Kidney epithelial cell (primary cell): Measurements from ENCODE around the gene SELENOM. TPM values are rescaled to one million over a fixed set of nuclear protein-coding genes. Genes with fewer than 3 reads are reported as not detected.

Experiments
- DNase-seq: peaks from one replicate; pipeline ENCODE4 v3.0.0-alpha.2; 2010; ENCODE audit warnings: low read depth
- H3K27me3 ChIP-seq: 2 replicates; pipeline ENCODE4 v1.6.0; 2011; ENCODE audit warnings: low read length; ENCODE audit not compliant: control insufficient read depth, insufficient read depth
- H3K36me3 ChIP-seq: 2 replicates; pipeline ENCODE4 v1.5.1; 2011; ENCODE audit warnings: low read length; ENCODE audit not compliant: control insufficient read depth, insufficient read depth
- H3K4me3 ChIP-seq: 2 replicates; pipeline ENCODE4 v1.5.1; 2011; ENCODE audit warnings: low read depth, mild to moderate bottlenecking, control low read depth, low read length
- total RNA-seq: library from RNA; depleted of rRNA; stranded (reverse); fragments of >200 nt; gene quantifications from 2 replicates; pipeline ENCODE4 v1.2.3, GENCODE V29; 2015
- TF ChIP-seq, protein P1 (sequence below): IDR thresholded peaks from 2 replicates; pipeline ENCODE4 v1.5.1; 2011; ENCODE audit warnings: mild to moderate bottlenecking, moderate library complexity, low read length, control low read depth, inconsistent platforms; ENCODE audit not compliant: insufficient read depth, poor library complexity, severe bottlenecking

The SELENOM gene
- total RNA-seq, 1 donor from 2014 or later: 55.2 TPM

DNA sequence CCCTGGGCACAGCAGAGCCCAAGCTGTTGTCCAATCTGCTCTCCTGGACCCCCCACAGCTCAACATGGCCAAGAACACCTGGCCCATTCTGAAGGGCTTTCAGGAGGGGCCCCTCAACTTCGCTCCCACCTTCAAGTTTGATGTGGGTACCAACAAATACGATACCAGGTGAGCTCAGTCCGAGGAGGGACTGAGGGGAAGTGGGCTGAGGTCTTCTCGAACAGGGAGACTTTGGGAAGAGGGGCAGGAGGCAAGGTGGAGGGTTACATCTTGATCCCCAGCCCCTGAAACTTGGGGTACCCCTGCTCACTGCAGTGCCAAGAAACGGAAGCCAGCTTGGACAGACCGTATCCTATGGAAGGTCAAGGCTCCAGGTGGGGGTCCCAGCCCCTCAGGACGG lies 20.8 kb upstream of the SELENOM start:
- Histone ChIP-seq H3K27me3 (no peaks in the 10 kb centered on the region), H3K36me3 (no peaks in the 10 kb centered on the region), H3K4me3 (no peak overlapping the region)
- no peak for DNase-seq
- TF ChIP-seq, protein P1, sequence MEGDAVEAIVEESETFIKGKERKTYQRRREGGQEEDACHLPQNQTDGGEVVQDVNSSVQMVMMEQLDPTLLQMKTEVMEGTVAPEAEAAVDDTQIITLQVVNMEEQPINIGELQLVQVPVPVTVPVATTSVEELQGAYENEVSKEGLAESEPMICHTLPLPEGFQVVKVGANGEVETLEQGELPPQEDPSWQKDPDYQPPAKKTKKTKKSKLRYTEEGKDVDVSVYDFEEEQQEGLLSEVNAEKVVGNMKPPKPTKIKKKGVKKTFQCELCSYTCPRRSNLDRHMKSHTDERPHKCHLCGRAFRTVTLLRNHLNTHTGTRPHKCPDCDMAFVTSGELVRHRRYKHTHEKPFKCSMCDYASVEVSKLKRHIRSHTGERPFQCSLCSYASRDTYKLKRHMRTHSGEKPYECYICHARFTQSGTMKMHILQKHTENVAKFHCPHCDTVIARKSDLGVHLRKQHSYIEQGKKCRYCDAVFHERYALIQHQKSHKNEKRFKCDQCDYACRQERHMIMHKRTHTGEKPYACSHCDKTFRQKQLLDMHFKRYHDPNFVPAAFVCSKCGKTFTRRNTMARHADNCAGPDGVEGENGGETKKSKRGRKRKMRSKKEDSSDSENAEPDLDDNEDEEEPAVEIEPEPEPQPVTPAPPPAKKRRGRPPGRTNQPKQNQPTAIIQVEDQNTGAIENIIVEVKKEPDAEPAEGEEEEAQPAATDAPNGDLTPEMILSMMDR: no peak

DNA sequence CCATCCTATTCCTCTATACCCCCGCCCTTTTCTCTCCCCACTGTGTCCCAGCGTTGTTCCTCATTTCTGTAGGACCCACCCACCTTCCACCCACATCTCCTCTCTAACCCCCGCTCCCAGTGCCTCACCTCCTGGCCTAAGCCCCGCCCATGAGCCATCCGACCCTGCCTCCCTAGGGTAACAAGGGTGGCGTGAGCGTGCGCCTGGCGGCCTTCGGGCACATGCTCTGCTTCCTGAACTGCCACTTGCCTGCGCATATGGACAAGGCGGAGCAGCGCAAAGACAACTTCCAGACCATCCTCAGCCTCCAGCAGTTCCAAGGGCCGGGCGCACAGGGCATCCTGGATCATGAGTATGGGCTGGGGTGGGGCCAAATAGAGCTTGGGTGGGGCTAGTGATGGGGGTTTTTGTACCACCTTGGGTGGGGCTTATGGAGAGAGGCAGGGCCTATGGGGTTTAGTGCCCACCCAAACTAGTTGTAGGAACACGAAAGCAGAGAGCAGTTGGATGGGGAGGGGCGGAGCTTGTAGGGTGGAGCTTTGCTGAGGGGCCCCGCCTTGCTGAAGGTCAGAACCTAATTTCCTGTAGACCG lies 19.9 kb upstream of the SELENOM start:
- TF ChIP-seq, protein P1: no peak
- DNase-seq: no peak

DNA sequence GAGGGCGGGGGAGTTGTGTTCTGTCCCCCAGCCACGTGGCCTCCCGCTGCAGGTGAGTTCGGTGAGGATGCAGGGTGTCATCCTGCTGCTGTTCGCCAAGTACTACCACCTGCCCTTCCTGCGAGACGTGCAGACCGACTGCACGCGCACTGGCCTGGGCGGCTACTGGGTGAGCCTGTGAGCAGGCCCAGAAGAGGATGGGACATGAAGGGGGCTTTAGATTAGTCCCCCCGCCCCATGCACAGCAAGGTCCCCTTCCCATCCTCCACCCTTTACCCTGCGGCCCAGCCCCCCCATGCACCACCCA lies 19.5 kb upstream of the SELENOM start:
- no peaks in the 10 kb centered on the region for H3K36me3 ChIP-seq
- H3K27me3 ChIP-seq: no peaks in the 10 kb centered on the region
- TF ChIP-seq, protein P1: no peak
- DNase-seq: no peak
- H3K4me3 ChIP-seq: no peak overlapping the region

More for the DNA sequence above, 19.9 kb upstream of the SELENOM start:
- Histone ChIP-seq H3K27me3 (no peaks in the 10 kb centered on the region), H3K4me3 (no peak overlapping the region), H3K36me3 (no peaks in the 10 kb centered on the region)

DNA sequence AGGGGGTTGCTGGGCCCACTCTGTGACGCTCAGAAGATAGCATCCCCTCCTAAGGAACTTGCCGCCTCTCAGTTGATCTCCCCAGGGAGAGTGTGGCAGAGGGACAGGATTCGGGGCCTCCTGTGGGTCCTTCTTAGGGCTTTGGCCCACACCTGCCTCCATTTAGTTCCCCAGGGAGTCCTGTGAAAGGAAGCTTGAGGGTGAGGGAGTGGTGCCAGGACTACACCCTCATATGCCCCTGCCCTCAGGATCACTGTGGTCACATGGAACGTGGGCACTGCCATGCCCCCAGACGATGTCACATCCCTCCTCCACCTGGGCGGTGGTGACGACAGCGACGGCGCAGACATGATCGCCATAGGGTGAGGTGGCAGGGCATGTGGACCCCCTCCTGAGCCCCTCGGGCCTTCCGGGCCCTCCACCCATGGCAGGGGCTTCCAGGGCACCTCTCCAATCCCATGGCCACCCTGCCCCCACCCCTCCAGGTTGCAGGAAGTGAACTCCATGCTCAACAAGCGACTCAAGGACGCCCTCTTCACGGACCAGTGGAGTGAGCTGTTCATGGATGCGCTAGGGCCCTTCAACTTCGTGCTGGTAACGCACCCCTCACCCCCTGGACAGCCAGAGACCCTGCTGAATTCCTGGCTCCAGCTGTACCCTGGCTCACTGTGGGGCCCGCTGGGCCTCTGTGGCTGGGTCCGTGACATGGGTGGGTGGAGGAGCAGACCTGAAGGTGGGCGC lies 18.9 kb upstream of the SELENOM start:
- H3K4me3 ChIP-seq: no peak overlapping the region
- TF ChIP-seq, protein P1: no peak
- no peaks in the 10 kb centered on the region for H3K36me3 ChIP-seq
- DNase-seq: no peak
- H3K27me3 ChIP-seq: no peaks in the 10 kb centered on the region

GRCh38 chr22:31125521-31126117 lies 18.3 kb upstream of the SELENOM start:
- H3K4me3 ChIP-seq: no peak overlapping the region
- H3K36me3 ChIP-seq: no peaks in the 10 kb centered on the region
- H3K27me3 ChIP-seq: no peaks in the 10 kb centered on the region
- no peak for DNase-seq
- TF ChIP-seq, protein P1: no peak
